Stimulated activated CD8-positive, alpha-beta memory T cell treated with anti-CD3 and anti-CD28 coated beads, Interleukin-7, amount 100 ng/mL, for 1 hour (primary cell): ENCODE results near the gene HHATL.

Experiments
- DNase-seq, 2 donors: peaks; one replicate each; pipeline ENCODE4 v3.0.0-alpha.2; 2020; ENCODE audit warnings: low read depth in 2 of 2

The HHATL gene

DNA sequence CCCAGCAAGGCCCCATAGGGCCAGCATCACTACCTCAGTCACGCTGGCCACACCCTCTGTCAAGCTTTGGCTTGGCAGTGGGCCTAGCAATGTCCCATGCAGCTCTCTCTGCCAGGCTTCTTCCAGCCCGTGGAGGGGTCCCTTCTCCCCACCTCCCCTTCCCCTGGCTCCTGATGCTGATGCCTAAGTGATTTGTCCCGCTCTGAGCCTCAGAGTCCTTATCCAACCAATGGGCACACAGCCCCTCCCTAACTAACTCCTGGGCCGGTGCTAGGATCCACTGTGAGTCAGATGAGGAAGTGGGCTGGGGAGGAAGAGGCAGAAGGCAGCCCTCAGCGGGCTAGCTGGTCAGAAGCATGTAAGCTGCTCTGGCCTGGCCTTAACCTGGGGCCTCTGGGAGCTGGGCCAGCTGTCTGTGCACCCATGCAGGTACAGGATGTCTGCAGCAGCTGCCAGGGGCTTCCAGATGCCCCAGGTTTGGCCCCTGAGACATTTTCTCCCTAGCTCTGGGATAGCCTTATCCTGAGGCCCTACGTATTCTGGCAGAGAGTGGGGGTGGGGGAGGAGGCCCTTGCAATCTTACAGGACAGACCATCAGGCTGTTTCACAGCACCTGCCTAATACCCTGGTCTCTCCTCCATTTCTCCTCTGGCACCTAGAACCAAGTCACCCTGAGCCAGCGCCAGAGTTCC is 49.8 kb downstream of the HHATL start:
- DNase-seq = no peak

DNA sequence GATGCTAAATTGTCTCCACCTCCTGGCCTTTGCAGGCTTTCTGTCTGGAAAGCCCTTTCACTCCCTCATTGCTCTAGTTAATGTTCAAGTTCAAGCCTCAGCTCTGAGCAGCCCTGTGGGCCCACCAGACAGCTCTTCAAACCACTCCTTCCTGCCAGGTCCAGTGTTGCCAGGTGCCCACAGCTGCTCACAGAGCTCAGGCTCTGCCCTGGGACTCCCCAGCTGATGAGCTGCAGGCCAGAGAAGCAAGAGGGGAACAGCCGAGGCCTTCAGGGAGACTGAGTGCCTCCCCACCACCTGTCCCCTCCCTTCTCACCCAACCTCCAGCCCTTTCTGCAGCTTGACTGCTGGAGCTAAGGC is 50.4 kb downstream of the HHATL start:
- DNase-seq = no peak

DNA sequence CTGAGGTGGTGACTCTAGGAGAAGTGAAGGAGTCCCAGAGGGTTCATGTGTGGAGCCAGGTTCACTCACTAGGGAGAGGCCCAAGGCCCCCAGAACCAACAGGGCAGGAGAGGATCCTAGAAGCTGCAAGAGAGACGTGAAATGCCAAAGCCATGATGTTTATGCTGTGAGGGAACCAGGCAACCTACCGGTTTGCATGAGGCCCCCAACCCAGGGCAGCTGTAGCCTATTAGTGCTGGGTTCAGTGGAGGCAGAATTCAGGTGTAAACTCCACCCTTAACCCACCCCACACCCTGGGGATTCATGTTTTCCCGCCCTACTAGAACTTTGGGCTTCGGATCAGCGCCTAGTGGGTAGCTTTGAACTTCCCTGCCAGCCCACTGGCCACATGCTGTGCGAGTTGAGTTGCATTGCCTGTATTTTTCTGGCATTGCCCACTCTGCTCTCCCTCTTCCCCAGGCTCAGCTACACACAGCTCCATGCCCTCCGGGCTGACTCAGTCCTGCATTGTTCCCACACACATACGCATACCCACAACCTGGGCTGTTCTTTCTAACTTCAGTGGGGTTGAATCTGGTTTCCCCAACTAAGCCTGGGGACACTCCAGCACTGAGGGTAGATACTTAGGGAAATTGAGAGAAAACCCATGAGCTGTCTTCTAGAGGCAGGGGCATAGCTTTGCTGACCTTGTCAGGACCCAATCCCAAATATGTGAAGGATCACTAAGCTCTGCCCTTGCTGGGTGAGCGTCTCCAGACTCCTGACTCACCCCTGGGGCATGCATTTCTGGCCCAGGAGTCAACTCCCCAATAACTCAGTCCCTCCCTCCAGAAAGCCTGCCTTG is 51.1 kb downstream of the HHATL start:
- no peak for DNase-seq

DNA sequence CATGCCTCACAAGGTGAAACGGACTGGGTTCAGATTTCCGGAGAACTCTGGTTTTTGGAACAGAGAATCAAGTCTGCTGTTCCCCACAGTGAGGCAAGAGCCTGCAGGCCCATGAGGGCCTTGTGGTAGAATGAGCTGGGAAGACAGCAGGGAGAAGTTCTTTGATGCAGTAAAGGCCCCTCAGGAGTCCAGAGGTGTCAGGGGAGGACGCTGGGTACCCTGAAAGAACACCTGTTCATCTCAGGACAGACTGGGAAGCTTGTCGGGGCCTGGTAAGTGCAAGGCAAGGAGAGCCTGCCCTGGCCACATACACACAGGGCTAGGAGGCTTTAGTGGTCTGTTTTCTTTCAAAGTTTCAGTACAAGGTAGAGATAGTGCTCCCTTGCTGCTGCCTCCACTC is 52.8 kb downstream of the HHATL start:
- DNase-seq = no peak

DNA sequence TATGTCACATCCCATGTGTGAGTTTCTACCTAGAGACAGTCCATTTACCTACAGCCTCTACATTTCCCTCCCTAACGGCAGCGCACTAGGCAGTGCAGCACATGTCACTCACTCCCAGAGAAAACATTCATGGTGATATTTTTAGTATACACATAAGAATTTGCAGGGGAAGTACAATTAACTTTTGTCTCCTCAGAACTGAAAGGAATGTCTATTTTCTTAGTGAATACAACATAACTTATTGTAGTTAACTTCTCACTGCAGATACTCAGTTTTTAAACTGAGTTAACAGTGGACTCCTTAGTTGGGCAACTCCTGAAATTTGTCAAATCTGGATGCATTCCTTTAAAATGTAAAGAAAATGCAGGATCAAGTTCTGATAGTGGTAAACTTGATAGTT is 53.6 kb downstream of the HHATL start:
- no peak for DNase-seq

DNA sequence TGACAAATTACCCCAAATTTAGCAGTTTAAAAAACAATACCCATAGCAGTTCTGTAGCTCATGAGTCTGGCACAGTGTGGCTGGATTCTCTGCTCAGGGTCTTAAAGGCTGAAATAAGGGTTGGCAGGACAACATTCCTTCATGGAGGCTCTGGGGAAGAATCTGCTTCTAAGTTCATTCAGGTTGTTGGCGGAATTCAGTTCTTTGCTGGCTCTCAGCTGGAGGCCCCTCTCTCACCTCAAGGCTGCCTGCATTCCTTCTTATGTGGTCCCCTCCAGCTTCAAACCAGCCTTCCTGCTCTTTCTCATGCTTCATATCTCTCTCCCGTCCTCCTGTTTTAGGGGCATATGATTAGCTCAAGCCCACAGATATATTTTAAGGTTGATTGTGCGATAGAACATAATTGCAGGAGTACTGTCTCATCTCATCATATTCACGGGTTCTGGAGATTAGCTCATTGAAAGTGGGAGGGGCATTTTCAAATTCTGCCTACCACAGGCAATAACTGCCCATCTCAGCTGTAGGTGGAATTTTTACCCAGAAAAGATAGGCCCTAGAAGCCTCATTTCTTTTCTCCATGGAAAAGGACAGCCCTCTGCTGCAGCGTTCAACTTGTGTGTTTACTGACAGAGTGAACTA is 54.7 kb downstream of the HHATL start:
- no peak for DNase-seq
